HG02973 (cell line): ENCODE data around the gene TOPAZ1.
A peak's percentile ranks its signal among the peaks of the same experiment; 100 is the strongest.
"Not testable (repeated sequence)": the region's sequence is repeated elsewhere in the genome, so short reads cannot be mapped to it uniquely, and the experiment has no call there.

Experiments
- ATAC-seq: cut with Tn5 transposase; IDR thresholded peaks from one replicate; pipeline ENCODE4 v1.9.1; 2021; ENCODE audit warnings: moderate library complexity; ENCODE audit not compliant: unreplicated experiment

Gene TOPAZ1

GRCh38 chr3:44326515-44326914 lies 84.8 kb downstream of the TOPAZ1 start:
- ATAC-seq: no peak

- ATAC-seq: no peak
Measured at GRCh38 chr3:44329946-44330345, 88.3 kb downstream of the TOPAZ1 start.

DNA sequence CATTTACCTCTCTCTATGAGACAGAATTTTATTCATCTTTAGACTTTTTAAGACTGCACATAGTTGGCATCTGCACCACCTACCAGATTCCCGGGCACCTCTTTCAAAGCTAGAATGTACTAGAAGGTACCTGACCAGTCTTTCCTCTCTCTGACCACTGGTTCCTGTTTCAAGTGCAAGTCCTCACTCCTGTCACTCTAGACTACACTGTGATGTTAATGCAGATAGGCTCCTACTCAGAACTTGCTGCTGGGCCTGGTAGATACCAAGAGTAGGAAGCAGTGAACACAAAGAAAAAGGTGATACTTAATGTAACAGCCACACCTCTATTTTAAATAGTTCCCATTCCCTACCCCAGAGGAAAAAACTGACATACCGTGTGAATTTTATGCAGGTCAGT lies 88.8 kb downstream of the TOPAZ1 start:
- ATAC-seq: no peak

- no peak for ATAC-seq
Measured at GRCh38 chr3:44334326-44334725, 92.6 kb downstream of the TOPAZ1 start.

GRCh38 chr3:44337248-44337785 lies 95.6 kb downstream of the TOPAZ1 start:
- ATAC-seq: no peak

DNA sequence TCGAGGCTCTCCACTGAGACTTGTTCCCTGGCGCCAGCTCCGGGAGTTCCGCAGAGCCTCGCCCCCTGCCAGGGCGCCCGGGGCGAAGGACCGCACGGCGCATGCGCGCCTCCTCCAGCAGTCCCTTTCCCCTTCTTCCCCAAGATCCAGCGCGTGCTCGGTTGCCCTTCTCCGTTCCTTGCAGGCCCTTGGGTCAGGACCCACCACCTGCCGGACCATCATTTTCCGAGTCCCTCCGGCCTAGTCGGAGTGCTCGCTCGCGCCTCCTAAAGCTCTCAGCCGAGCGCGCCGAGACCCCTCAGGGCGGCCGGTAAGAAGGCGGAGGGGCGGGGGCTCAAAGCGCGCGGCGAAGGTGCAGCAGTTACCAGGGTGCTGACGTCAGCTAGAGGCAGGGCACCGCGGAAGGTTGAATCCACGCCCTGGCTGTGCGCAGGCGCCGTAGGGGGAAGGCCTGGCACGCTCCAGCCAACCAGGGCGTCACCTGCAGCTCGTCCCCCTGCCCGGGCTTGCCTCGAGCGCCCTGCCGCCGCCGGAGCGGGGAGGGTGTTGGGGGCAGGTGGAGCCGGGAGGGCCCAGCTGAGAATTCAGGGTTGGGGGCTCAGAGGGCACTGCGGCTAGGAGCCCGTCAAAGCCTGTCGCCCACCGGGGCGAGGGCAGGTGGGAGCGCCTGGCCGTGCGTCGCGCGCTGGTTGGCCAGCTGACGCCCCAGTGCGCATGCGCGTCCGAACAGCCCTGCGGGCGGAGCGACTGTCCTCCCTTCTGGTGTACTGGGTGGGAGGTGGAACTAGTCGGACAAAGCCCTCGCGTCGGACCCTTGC lies 96.5 kb downstream of the TOPAZ1 start, which contains the start of gene TCAIM:
Gene TCAIM (plus strand): TSS at position 757 of the 818 bp plus-strand sequence. CDS start 16,017 bp downstream, outside the sequence.
- ATAC-seq: peak; percentile 91

DNA sequence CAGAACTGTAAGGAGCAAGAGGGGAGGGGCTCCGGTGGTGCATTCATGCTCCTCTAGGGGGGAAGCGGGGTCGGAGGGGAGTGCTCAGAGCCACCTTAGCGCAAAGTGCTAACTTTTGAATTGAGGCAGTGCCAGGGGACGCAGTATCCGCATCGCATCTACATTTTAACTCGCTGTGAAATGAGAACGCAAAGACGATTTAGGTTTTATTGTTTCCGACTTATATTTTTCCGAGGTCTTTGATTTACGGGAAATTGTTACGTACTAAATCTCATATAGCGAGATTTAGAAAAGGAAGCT lies 97.1 kb downstream of the TOPAZ1 start:
- no peak for ATAC-seq

GRCh38 chr3:44339181-44340057 lies 97.7 kb downstream of the TOPAZ1 start:
- ATAC-seq: no peak

DNA sequence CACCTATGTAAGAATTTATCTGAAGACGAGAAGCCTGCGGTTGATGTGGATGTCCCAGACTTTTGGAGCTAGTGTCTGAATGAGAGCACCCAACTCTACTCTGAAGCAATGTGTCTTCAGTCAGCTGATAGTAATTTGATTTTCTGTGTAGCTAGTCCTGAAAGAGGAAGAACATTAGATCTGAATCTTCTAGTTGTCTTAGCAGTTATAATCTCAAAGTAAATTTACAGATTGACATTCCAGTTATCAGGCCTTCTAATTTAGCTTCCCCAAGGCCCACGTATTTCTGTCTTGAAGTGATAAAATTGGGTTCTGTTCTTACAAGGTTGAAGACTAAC lies 98.3 kb downstream of the TOPAZ1 start:
- ATAC-seq: no peak

DNA sequence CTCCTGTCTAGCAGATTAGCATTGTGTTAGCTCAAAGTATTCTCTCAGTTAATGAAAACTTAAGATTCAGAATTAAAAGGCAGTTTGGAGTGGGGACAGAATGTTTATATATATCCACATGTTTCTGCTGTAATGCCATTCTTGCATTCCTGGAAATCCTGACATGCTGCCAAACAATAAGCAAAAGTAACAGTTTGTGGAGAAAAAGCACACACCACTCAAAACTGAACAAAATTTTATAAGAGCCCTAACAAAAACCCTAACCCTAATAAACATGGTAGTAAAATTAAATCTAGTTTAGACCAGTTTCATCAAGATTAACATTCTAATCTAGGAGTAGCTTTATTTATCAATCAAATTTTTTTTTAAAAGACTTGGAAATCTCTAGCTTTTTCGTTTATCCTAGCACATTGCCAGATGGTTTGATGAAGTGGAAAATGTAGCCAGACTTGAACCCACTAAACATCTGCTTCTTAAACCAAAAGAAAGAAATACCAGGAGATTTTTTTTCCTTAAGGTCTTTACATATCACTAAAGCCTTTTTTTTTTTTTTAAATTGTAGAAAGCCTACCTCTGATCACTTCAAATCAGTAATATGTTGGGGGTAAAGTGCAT lies 100.6 kb downstream of the TOPAZ1 start:
- ATAC-seq: no peak

- ATAC-seq: no peak
Measured at GRCh38 chr3:44343421-44343820, 101.7 kb downstream of the TOPAZ1 start.

- not testable (repeated sequence) for ATAC-seq
Measured at GRCh38 chr3:44346590-44346989, 104.9 kb downstream of the TOPAZ1 start.

- no peak for ATAC-seq
Measured at GRCh38 chr3:44348993-44349392, 107.3 kb downstream of the TOPAZ1 start.

DNA sequence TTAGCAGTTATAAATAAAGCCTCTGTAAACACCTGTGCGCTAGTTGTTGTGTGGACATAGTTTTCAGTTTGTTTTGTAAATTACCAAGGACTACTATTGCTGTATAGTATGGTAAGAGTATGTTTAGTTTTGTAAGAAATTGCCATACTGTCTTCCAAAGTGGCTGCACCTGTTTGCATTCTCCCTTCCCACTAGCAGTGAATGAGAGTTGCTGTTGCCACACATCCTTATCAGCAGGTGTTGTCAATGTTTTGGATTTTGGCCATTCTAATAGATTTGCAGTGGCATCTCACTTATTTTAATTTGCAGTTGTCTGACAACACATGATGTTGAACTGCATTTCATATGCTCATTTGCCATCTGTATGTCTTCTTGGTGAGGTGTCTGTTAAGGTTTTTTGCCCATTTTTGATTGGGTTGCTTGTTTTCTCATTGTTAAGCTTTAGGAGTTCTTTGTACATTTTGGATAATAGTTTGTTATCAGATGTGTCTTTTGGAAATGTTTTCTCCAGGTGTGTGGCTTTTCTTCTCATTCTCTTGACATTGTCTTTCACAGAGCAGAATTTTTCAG lies 111.8 kb downstream of the TOPAZ1 start:
- ATAC-seq: no peak

DNA sequence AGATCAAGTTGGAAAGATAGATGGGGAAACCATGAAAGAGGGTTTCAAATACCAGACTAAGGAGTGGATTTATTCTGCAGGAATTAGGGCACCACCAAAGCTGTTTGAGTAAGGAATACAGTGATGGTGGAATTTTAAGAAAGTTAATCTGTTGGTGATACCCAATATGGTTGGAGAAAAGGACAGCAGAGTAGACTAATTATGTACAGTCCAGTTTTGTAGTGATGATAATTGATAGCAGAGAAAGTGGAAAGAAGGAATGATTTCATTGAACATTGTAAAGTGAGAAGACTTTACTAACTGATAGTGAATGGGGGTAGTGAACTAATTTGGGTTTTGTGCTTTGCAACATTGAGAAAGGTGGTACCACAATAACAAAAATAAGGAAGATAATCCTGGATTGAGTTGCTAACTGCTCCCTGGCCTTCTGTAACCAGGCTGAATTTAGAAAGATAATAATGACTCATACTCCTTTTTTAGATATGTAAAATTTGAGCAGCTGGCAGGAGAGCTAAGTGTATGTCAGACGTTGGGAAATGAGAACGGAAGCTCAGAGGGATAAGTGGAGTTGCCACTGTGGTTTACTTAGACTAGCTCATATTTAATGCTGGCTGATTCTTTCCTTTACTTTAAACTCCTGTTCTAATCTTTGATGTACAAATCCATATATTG lies 113.8 kb downstream of the TOPAZ1 start:
- ATAC-seq: no peak

- no peak for ATAC-seq
Measured at GRCh38 chr3:44359146-44359751, 117.6 kb downstream of the TOPAZ1 start.

DNA sequence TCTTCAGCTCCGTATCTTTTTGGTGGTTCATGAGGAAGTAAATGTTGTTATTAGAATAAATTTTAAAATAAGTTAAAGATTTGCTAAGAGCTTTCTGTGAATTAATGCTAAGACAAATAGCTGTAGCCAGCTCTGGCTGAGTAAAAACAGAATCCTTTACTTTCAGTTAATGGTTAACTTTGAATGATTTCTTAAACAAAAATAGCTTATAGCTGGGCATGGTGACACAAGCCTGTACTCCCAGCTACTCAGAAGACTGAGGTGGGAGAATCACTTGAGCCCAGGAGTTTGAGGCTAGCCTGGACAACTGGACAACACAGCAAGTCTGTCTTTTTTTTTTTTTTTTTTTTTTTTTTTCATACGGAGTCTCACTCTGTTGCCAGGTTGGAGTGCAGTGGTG lies 121.9 kb downstream of the TOPAZ1 start:
- peak; percentile 58 for ATAC-seq

- no peak for ATAC-seq
Measured at GRCh38 chr3:44365952-44366351, 124.3 kb downstream of the TOPAZ1 start.

DNA sequence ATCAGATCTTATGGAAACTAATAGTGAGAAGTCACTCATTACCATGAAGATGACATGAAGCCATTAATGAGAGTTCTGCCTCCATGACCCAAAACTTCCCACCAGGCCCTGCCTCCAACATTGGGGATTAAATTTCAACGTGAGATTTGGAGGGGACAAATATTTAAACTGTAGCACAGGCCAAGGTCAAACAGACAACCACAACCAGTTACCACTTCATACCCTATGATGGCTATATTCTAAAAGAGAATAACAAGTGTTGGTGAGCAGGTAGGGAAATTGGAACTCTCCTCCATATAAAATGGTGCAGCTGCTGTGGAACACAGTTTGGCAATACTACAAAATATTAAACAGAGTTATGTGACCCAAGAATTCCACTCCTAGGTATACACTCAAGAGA lies 133.8 kb downstream of the TOPAZ1 start:
- no peak for ATAC-seq
